ENCODE data around the gene TAF1L.

DNA sequence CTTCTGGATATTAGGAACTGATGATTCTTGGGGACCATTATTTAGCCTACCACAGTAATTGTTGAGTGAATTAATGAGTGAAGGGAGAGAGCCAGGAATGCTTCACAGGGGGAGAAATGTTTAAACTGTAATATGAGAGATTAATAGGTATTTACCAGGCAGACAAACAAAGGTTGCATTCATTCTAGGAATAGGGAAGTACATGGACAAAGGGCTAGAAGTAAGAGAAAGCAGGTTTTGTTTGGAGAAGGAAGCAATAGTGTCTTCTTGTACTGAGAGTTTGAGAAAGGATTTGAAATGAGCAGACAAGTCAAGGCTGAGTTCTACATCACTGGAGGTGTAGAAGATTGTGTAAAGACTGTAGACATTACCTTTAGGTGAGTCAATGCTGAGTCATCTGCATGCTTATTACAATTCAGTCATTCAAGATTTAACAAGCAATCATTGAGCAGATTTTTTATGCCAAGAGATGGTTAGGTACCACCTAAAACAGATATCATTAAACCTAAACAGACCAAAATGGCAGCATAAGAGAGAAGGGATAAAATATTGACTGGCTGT, 8.0 kb downstream of the TAF1L start:
- TF ChIP-seq, protein P1, sequence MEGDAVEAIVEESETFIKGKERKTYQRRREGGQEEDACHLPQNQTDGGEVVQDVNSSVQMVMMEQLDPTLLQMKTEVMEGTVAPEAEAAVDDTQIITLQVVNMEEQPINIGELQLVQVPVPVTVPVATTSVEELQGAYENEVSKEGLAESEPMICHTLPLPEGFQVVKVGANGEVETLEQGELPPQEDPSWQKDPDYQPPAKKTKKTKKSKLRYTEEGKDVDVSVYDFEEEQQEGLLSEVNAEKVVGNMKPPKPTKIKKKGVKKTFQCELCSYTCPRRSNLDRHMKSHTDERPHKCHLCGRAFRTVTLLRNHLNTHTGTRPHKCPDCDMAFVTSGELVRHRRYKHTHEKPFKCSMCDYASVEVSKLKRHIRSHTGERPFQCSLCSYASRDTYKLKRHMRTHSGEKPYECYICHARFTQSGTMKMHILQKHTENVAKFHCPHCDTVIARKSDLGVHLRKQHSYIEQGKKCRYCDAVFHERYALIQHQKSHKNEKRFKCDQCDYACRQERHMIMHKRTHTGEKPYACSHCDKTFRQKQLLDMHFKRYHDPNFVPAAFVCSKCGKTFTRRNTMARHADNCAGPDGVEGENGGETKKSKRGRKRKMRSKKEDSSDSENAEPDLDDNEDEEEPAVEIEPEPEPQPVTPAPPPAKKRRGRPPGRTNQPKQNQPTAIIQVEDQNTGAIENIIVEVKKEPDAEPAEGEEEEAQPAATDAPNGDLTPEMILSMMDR (IDR thresholded peaks at IDR 0.05) = no peak
- no peak for TF ChIP-seq POLR2A (IDR thresholded peaks at IDR 0.05)

Data from right lobe of liver (tissue), 4 donors.